MM.1S (cell line): Measurements from ENCODE around the gene KCNJ6.

Source experiments
- DNase-seq: peaks from one replicate; pipeline ENCODE4 v3.0.0-alpha.2; 2015
- H2AFZ ChIP-seq: fragments of 300-600 bp; sonication (generic); 2 replicates; pipeline ENCODE4 v1.6.0; 2016; ENCODE audit warnings: antibody characterized with exemption, low read length
- H3F3A ChIP-seq: fragments of 300-600 bp; sonication (generic); 2 replicates; pipeline ENCODE4 v1.6.1; 2016; ENCODE audit warnings: mild to moderate bottlenecking, antibody characterized with exemption, low read length, moderate library complexity, mixed read lengths; ENCODE audit not compliant: insufficient read depth
- H3K27ac ChIP-seq: fragments of 300-600 bp; sonication (generic); 2 replicates; pipeline ENCODE4 v1.5.1; 2016; ENCODE audit warnings: mild to moderate bottlenecking, low read length
- H3K27me3 ChIP-seq: fragments of 300-600 bp; sonication (generic); replicated peaks from 2 replicates; pipeline ENCODE4 v1.6.0; 2016; ENCODE audit warnings: low read length; ENCODE audit not compliant: insufficient read depth
- H3K36me3 ChIP-seq: fragments of 300-600 bp; sonication (generic); replicated peaks from 2 replicates; pipeline ENCODE4 v1.6.1; 2016; ENCODE audit warnings: mild to moderate bottlenecking, low read length, mixed read lengths; ENCODE audit not compliant: insufficient read depth
- H3K4me1 ChIP-seq: fragments of 300-600 bp; sonication (generic); 2 replicates; pipeline ENCODE4 v1.6.1; 2016; ENCODE audit warnings: low read length, mixed read lengths
- H3K4me2 ChIP-seq: fragments of 300-600 bp; sonication (generic); 2 replicates; pipeline ENCODE4 v1.6.0; 2016; ENCODE audit warnings: low read depth, low read length
- H3K4me3 ChIP-seq: fragments of 300-600 bp; sonication (generic); 2 replicates; pipeline ENCODE4 v1.5.1; 2016; ENCODE audit warnings: low read length, mixed read lengths
- H3K79me2 ChIP-seq: fragments of 300-600 bp; sonication (generic); 2 replicates; pipeline ENCODE4 v1.6.1; 2016; ENCODE audit warnings: mixed run types, low read length, mixed read lengths
- H3K9ac ChIP-seq: fragments of 300-600 bp; sonication (generic); 2 replicates; pipeline ENCODE4 v1.6.1; 2016; ENCODE audit warnings: low read length, mixed read lengths
- H3K9me2 ChIP-seq: fragments of 300-600 bp; sonication (generic); replicated peaks from 2 replicates; pipeline ENCODE4 v1.6.1; 2016; ENCODE audit warnings: mild to moderate bottlenecking, low read length, mixed read lengths; ENCODE audit not compliant: insufficient read depth
- H3K9me3 ChIP-seq: fragments of 300-600 bp; sonication (generic); replicated peaks from 2 replicates; pipeline ENCODE4 v1.6.1; 2016; ENCODE audit warnings: mild to moderate bottlenecking, low read length, mixed read lengths; ENCODE audit not compliant: insufficient read depth
- H4K20me1 ChIP-seq: fragments of 300-600 bp; sonication (generic); 2 replicates; pipeline ENCODE4 v1.6.1; 2016; ENCODE audit warnings: mild to moderate bottlenecking, low read length, moderate library complexity, mixed read lengths; ENCODE audit not compliant: insufficient read depth
- CTCF ChIP-seq: fragments of 300-600 bp; sonication (generic); IDR thresholded peaks from 2 replicates; pipeline ENCODE4 v1.5.1; 2016; ENCODE audit warnings: antibody characterized with exemption, low read length, mixed read lengths
- EZH2 ChIP-seq: fragments of 300-600 bp; sonication (generic); optimal IDR thresholded peaks from 2 replicates; pipeline ENCODE3; 2017; ENCODE audit warnings: low read depth, mild to moderate bottlenecking, antibody characterized with exemption, low read length, mixed read lengths
- EZH2phosphoT487 ChIP-seq: fragments of 300-600 bp; sonication (generic); IDR thresholded peaks from 2 replicates; pipeline ENCODE4 v1.6.1; 2018; ENCODE audit warnings: antibody characterized with exemption, low read length

The KCNJ6 gene

DNA sequence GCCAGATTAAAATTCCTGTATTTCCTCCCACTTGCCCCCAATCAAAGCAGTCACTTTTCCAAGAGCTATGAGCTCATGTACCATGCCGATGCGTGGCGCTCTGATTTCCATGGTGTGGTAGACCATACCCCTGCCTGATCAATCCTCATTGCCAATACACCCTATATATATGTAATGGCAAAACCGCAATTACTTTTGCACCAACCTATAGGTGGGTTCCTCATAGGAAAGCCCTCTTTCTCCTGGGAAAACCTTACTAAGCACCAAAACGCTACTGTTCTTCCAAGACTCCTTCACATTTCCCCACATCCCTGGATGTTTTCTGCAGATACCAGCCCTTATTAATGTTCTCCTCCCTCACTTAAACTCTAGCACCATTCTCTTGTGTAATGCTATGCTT, 11.0 kb downstream of the KCNJ6 start:
- TF ChIP-seq EZH2 (no peak), CTCF (no peak), EZH2phosphoT487 (no peak)
- no peak for DNase-seq
- H3K27ac ChIP-seq = no peak overlapping the region
- H3K27me3 ChIP-seq = no peaks in the 10 kb centered on the region
- H3K4me3 ChIP-seq = no peak overlapping the region
- no peaks in the 10 kb centered on the region for H3K79me2 ChIP-seq
- no peaks in the 10 kb centered on the region for H4K20me1 ChIP-seq
- H3K4me2 ChIP-seq = no peak overlapping the region
- H3F3A ChIP-seq = no peaks in the 10 kb centered on the region
- no peaks in the 10 kb centered on the region for H3K9me2 ChIP-seq
- no peak overlapping the region for H2AFZ ChIP-seq
- no peak overlapping the region for H3K9ac ChIP-seq
- no peaks in the 10 kb centered on the region for H3K4me1 ChIP-seq
- no peaks in the 10 kb centered on the region for H3K9me3 ChIP-seq
- no peaks in the 10 kb centered on the region for H3K36me3 ChIP-seq

- Histone ChIP-seq H3K79me2 (no peaks in the 10 kb centered on the region), H2AFZ (no peak overlapping the region), H3K9ac (no peak overlapping the region), H3K4me3 (no peak overlapping the region), H3K9me2 (no peaks in the 10 kb centered on the region), H3K36me3 (no peaks in the 10 kb centered on the region), H3F3A (no peaks in the 10 kb centered on the region), H3K27me3 (no peaks in the 10 kb centered on the region), H3K9me3 (no peaks in the 10 kb centered on the region), H3K27ac (no peak overlapping the region), H3K4me1 (no peaks in the 10 kb centered on the region), H4K20me1 (no peaks in the 10 kb centered on the region), H3K4me2 (no peak overlapping the region)
- no peak for DNase-seq
- TF ChIP-seq EZH2 (no peak), CTCF (no peak), EZH2phosphoT487 (no peak)
These were observed 11.4 kb downstream of the KCNJ6 start for GRCh38 chr21:37904856-37905255.

DNA sequence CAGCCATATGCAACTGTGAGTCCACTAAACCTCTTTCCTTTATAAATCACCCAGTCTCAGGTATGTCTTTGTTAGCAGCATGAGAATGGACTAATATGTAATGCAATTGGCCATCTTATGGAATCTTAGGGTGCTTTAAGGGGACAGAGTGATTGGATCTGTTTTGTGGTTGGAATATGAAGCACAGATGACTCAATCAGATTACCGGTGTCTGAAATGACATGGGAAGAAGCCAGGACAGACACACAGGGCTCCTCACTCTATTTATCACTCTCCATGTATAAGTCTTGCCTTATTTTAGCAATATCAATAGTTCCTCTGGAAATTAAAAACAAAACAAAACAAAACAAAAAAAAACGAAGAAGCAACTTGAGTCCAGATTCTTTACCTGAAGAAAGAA, 12.9 kb downstream of the KCNJ6 start:
- TF ChIP-seq CTCF = no peak
- TF ChIP-seq EZH2 = no peak
- no peak for TF ChIP-seq EZH2phosphoT487
- no peak for DNase-seq
- H2AFZ ChIP-seq = no peak overlapping the region
- no peaks in the 10 kb centered on the region for H3F3A ChIP-seq
- H3K27me3 ChIP-seq = no peaks in the 10 kb centered on the region
- no peaks in the 10 kb centered on the region for H3K9me2 ChIP-seq
- H4K20me1 ChIP-seq = no peaks in the 10 kb centered on the region
- no peak overlapping the region for H3K4me3 ChIP-seq
- H3K27ac ChIP-seq = no peak overlapping the region
- no peaks in the 10 kb centered on the region for H3K36me3 ChIP-seq
- no peak overlapping the region for H3K9ac ChIP-seq
- no peak overlapping the region for H3K4me2 ChIP-seq
- H3K4me1 ChIP-seq = no peaks in the 10 kb centered on the region
- H3K79me2 ChIP-seq = no peaks in the 10 kb centered on the region
- H3K9me3 ChIP-seq = no peaks in the 10 kb centered on the region

DNA sequence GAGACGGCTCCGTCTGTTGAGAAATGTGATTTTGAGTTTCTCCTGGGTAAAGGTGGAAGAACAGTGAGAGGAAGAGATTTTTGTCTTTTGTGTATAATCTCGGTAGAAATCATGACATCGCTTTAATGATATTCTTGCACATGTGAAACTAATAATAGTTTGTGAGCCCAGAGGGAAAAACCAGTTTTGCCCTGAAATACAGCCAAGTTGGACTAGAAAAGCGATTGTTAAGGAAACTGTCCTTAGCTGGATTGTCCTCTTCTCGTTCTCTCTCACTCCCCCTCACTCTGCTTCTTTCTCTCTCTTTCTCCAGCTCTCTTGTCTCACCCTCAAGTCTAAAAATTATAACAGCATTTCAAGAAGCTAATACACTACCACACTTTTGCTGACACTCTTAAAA, 17.1 kb downstream of the KCNJ6 start:
- no peaks in the 10 kb centered on the region for H3K9me3 ChIP-seq
- TF ChIP-seq EZH2 (no peak), EZH2phosphoT487 (no peak), CTCF (no peak)
- no peak overlapping the region for H2AFZ ChIP-seq
- no peaks in the 10 kb centered on the region for H3K27me3 ChIP-seq
- H3K4me2 ChIP-seq = no peak overlapping the region
- H3K9me2 ChIP-seq = no peaks in the 10 kb centered on the region
- H3K4me3 ChIP-seq = no peak overlapping the region
- H3F3A ChIP-seq = no peaks in the 10 kb centered on the region
- H3K36me3 ChIP-seq = no peaks in the 10 kb centered on the region
- DNase-seq = no peak
- no peaks in the 10 kb centered on the region for H3K79me2 ChIP-seq
- no peak overlapping the region for H3K9ac ChIP-seq
- no peak overlapping the region for H3K27ac ChIP-seq
- no peaks in the 10 kb centered on the region for H4K20me1 ChIP-seq
- H3K4me1 ChIP-seq = no peaks in the 10 kb centered on the region
